GM12874 (cell line): ENCODE results near the gene ZNF469.

Experiments
- TF ChIP-seq, protein P1 (sequence below): IDR thresholded peaks from 2 replicates; pipeline ENCODE4 v1.5.1; 2011; ENCODE audit warnings: low read depth, mild to moderate bottlenecking, control low read depth, low read length, moderate library complexity; ENCODE audit not compliant: insufficient read depth

Gene ZNF469

DNA sequence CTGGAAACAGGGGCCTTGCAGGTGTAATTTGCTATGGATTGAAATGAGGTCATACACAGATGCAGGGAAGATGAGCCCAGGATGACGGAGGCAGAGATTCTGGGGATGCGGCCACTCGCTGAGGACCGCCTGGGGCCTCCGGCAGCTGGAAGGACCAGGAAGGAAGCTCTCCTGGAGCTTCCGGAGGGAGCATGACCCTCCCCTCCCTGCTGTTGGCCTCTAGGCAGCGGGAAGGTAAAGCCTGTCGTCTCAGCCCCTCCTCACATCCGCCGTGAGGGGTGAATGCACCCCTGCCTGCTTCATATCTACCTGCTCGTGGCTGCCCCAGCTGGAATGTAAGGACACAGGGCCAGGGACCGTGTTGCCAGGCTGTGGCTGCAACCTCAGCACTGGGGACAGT is 29.1 kb upstream of the ZNF469 start:
- TF ChIP-seq, protein P1, sequence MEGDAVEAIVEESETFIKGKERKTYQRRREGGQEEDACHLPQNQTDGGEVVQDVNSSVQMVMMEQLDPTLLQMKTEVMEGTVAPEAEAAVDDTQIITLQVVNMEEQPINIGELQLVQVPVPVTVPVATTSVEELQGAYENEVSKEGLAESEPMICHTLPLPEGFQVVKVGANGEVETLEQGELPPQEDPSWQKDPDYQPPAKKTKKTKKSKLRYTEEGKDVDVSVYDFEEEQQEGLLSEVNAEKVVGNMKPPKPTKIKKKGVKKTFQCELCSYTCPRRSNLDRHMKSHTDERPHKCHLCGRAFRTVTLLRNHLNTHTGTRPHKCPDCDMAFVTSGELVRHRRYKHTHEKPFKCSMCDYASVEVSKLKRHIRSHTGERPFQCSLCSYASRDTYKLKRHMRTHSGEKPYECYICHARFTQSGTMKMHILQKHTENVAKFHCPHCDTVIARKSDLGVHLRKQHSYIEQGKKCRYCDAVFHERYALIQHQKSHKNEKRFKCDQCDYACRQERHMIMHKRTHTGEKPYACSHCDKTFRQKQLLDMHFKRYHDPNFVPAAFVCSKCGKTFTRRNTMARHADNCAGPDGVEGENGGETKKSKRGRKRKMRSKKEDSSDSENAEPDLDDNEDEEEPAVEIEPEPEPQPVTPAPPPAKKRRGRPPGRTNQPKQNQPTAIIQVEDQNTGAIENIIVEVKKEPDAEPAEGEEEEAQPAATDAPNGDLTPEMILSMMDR: no peak

DNA sequence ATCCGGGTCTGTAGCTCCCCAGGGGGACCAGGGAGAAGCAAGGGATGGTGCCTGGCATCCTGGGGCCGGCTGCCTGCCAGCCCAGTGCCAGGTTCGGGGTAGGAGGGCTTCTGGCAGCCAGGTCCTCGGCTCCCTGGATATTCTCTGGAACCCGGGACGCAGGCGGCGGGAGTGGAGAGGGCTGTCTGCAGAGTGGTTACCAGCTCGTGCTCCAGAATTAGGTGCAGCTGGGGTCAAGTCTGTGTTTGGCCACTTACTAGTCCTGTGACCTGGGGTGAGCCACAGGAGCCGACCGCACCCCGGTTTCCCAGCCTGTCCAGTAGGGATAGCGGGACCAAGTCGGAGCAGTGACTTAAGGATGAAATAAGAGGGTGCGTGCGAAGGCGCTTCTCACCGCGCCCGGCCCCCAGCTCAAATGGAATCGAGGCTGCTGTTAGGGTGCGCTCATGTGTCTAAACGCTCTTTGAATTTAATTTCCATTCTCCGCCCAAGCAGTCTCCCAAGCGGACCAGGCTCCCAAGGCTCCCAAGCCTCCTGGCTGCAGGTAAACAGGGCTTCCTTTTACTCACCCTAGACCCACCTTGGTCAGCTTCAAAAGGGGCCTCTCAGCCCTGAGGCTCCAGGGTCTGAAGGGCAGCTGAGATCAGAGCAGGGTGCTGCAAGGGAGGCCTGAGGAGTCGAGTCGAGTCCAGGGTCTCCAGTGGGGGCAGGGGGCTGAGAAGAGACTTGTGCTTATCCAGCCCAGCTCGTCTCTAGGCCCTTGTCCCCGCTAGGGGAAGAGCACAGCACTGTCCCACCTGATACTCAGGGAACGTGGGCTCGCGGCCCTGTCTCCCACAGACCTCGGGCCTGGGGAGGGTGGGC is 28.3 kb upstream of the ZNF469 start:
- TF ChIP-seq, protein P1: no peak

DNA sequence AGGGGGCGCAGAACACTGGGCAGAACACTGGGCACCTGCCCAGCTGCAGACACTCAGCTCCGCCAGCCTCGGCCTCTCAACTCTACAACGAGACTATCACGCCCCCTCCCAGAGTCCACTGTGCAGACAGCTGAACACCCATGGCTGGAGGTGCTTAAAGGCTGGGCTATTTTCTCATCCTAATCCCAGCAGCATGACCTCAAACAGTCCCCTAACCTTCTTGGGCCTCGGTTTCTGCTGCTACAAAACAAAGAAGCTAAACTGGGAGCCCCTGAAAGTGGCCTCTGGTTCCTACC is 27.7 kb upstream of the ZNF469 start:
- TF ChIP-seq, protein P1: no peak

DNA sequence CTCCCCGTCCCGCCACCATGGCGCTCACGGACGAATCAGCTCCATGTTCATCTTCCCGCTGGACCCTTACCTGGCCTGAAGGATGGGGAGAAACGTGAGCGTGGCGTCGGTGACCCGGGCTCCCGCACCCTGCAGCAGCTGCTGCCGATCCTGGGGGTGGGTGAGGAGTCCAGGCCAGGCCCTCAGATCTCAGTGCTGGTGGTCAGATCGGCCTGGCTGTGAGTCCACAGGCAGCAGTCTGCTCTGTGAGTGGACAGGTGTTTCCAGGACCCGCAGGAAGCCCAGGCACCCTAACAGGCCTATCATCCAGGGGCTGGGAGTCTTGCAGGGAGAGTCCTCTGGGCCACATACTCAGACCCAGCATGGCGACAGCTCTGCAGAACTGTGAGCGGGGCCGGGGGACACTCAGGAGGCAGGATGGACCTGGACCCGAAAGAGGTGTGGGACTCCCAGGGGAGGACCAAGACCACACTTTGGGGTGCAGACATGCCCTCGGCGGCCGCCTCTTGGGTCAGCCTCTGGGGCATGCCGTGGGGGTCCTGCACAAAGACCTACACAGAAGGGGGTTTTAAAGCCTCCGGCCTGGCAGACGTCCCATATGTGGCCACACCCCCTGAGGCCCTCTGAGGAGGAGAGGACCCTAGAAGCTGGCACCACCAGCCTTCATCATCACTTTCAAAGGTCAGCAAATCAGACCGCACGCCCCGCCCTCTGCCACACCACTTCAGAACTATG is 27.2 kb upstream of the ZNF469 start:
- TF ChIP-seq, protein P1: no peak

DNA sequence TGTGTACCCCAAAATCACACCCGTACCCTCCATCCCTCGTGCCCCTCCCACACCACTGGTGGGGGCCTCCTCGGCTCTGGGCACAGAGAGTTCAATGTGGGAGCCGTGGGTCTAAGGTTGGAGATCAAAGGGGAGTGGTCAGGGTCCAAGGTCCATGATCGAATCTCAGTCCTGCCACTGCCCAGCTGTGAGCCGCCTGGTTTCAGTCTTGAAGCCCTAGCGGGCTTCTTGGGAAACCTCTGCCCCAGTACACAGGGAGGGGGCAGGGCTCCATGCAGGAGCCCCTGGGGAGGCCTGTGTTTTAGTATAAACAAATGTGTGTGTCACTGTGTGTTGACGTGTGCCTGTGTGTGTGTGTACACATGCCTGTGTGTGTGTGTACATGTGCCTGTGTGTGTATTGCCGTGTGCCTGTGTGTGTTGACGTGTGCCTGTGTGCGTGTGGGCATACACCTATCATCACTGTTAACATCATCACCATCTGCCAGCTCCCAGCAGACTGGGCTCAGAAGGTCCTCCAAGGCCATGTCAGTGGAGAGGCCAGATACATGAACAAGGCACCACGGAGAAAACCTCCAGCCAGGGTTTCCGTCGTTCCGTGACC is 26.5 kb upstream of the ZNF469 start:
- TF ChIP-seq, protein P1: no peak

DNA sequence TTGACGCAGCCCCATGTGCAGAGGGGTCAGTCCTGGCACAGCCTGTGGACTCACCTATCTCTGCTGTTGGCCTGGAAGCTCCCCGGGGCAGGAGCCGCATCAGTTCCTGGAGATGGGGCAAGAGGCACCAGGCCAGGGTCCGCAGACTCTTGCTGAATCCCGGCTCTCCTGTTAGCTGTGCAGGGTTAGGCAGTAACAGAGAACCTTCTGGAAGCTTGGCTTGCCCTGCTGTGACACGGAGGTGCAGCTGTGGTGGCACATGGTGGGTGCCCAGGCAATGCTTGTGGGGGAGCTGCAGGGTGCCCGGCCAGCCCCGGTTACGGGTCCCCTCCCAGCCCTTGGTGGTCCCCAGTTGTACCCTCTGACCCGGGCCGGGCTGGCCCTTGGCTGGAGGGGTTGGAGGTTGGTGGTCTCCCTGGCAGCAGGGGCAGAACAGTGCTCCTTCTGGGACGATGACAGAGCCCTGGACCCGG is 26.0 kb upstream of the ZNF469 start:
- TF ChIP-seq, protein P1: no peak

DNA sequence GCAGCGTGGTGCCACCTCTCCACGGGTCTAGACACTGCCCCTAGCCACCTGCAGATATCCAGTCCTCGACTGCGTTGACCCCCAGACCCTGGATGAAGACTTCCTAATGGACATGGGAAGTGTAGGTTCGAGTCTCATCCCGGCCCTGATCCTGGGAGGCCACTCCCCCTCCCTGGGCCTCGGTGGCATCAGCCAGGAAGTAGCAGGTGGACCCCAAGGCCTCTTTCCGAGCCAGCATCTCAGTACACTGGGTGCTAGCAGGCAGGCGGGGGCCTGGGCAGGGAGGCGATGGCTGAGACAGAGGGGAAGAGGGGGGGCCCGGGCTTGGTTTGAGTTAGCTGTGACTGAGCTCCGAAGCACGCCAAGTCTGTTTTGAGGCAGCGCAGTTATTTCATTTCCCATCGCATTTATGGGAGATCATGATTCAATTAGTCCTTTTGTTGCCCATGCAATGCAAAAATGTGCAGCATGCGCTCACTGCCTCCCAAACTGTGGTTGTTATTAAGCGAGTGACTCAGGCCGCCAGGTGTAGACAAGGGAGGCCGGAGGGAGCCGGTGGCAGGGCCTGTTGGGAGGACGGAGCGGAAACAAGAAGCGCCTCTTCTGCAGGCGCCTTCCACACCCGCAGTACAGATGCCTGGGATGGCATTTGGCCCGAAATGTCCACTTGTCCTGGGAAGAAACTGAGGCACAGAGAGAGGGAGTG is 25.3 kb upstream of the ZNF469 start:
- TF ChIP-seq, protein P1: no peak
